ENCODE data around the gene TMEM253. TPM values are rescaled to one million over a fixed set of nuclear protein-coding genes. Genes with fewer than 3 reads are reported as not detected.

The TMEM253 gene
- 1.1 and 1.4 TPM in 2 replicates for total RNA-seq
- long read RNA-seq, result 0 reads

DNA sequence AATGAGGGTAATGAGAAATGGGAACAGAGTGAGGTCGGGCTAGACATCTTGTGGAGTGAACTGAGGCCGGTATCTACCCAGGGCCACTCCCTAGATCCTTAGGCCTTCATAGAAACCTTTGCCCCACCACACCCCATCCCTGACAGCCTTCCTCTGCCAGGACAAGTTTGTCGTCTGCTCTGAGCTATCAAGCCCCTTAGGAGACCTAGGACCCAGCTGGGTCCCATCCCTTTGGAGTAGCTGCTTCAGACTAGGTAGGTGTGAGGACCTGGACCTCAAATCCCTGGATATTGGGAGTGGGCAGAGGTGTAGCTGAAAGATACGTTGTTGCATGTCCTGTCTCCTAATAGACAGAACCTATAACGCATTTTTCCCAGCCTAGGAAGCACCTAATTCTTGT is at the start of gene TMEM253:
Gene TMEM253 (plus strand): TSS at position 136 of the 400 bp plus-strand sequence. CDS start 278 bp downstream, outside the sequence.
- Mint-ChIP-seq H3K36me3 (ENCODE audit: insufficient read depth) (no peaks in the 10 kb centered on the region), H3K9me3 (ENCODE audit: low read depth) (no peaks in the 10 kb centered on the region), H3K4me3 (ENCODE audit: low read depth) (peak within 1 kb of the TSS; percentile 75), H3K27me3 (no peaks in the 10 kb centered on the region), H3K27ac (no peak within 1 kb of the TSS), H3K4me1 (ENCODE audit: low read depth) (peaks cover 49% of the 10 kb centered on the region)
- TF ChIP-seq, protein P1, sequence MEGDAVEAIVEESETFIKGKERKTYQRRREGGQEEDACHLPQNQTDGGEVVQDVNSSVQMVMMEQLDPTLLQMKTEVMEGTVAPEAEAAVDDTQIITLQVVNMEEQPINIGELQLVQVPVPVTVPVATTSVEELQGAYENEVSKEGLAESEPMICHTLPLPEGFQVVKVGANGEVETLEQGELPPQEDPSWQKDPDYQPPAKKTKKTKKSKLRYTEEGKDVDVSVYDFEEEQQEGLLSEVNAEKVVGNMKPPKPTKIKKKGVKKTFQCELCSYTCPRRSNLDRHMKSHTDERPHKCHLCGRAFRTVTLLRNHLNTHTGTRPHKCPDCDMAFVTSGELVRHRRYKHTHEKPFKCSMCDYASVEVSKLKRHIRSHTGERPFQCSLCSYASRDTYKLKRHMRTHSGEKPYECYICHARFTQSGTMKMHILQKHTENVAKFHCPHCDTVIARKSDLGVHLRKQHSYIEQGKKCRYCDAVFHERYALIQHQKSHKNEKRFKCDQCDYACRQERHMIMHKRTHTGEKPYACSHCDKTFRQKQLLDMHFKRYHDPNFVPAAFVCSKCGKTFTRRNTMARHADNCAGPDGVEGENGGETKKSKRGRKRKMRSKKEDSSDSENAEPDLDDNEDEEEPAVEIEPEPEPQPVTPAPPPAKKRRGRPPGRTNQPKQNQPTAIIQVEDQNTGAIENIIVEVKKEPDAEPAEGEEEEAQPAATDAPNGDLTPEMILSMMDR (IDR thresholded peaks at IDR 0.05; ENCODE audit: unreplicated experiment), result no peak
- no peak for DNase-seq (ENCODE audit: low spot score, unreplicated experiment)

DNA sequence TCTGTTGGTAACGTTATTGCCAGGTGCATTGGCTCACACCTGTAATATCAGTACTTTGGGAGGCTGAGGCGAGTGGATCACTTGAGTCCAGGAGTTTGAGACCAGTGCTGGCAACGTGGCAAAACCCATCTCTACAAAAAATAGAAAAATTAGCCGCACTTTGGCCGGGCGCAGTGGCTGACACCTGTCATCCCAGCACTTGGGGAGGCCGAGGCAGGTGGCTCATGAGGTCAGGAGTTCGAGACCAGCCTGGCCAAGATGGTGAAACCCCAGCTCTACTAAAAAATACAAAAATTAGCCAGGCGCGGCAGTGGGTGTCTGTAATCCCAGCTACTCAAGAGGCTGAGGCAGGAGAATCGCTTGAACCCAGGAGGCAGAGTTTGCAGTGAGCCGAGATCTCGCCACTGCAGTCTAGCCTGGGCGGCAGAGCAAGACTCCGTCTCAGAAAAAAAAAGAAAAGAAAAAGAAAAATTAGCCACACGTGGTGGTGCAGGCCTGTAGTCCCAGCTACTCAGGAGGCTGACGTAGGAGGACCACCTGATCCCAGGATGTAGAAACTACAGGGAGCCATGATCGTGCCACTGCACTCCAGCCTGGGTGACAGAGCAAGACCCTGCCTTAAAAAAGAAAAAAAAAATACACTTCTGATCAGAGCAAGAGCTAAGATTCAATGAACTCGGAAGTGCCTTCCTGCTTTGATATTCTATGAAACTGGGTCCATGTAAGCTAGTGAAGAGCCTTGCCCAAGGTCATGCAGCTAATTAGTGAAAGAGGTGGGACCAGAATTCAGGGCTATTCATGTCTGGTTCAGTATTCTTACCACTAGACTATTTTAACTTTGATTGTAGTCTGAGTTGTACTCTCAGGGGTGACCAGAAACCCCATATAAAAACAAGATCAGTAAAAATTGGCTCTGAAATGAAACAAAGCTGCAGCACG is 47.4 kb upstream of the TMEM253 start:
- no peaks in the 10 kb centered on the region for H3K9me3 Mint-ChIP-seq (ENCODE audit: low read depth)
- peaks cover 26% of the 10 kb centered on the region for H3K4me1 Mint-ChIP-seq (ENCODE audit: low read depth)
- H3K4me3 Mint-ChIP-seq (ENCODE audit: low read depth), result no peak overlapping the region
- H3K27me3 Mint-ChIP-seq, result no peaks in the 10 kb centered on the region
- TF ChIP-seq, protein P1 (IDR thresholded peaks at IDR 0.05; ENCODE audit: unreplicated experiment), result no peak
- no peaks in the 10 kb centered on the region for H3K36me3 Mint-ChIP-seq (ENCODE audit: insufficient read depth)
- no peak for DNase-seq (ENCODE audit: low spot score, unreplicated experiment)
- no peak overlapping the region for H3K27ac Mint-ChIP-seq

- H3K27me3 Mint-ChIP-seq, result no peaks in the 10 kb centered on the region
- no peak for DNase-seq (ENCODE audit: low spot score, unreplicated experiment)
- H3K9me3 Mint-ChIP-seq (ENCODE audit: low read depth), result no peaks in the 10 kb centered on the region
- peaks cover 23% of the 10 kb centered on the region for H3K4me1 Mint-ChIP-seq (ENCODE audit: low read depth)
- H3K4me3 Mint-ChIP-seq (ENCODE audit: low read depth), result no peak overlapping the region
- H3K27ac Mint-ChIP-seq, result peak overlapping the region; percentile 1
- TF ChIP-seq, protein P1 (IDR thresholded peaks at IDR 0.05; ENCODE audit: unreplicated experiment), result no peak
- H3K36me3 Mint-ChIP-seq (ENCODE audit: insufficient read depth), result no peaks in the 10 kb centered on the region
Observed at GRCh38 chr14:21054123-21054767, 46.6 kb upstream of the TMEM253 start.

- no peaks in the 10 kb centered on the region for H3K9me3 Mint-ChIP-seq (ENCODE audit: low read depth)
- no peak overlapping the region for H3K4me3 Mint-ChIP-seq (ENCODE audit: low read depth)
- no peak for DNase-seq (ENCODE audit: low spot score, unreplicated experiment)
- no peak overlapping the region for H3K27ac Mint-ChIP-seq
- TF ChIP-seq, protein P1 (IDR thresholded peaks at IDR 0.05; ENCODE audit: unreplicated experiment), result no peak
- no peaks in the 10 kb centered on the region for H3K36me3 Mint-ChIP-seq (ENCODE audit: insufficient read depth)
- H3K4me1 Mint-ChIP-seq (ENCODE audit: low read depth), result peaks cover 23% of the 10 kb centered on the region
- no peaks in the 10 kb centered on the region for H3K27me3 Mint-ChIP-seq
Observed at GRCh38 chr14:21054768-21055145, 46.1 kb upstream of the TMEM253 start.

GRCh38 chr14:21055432-21056117 is 45.3 kb upstream of the TMEM253 start:
- DNase-seq (ENCODE audit: low spot score, unreplicated experiment), result no peak
- H3K27ac Mint-ChIP-seq, result peak overlapping the region; percentile 88
- no peaks in the 10 kb centered on the region for H3K9me3 Mint-ChIP-seq (ENCODE audit: low read depth)
- H3K4me3 Mint-ChIP-seq (ENCODE audit: low read depth), result peak overlapping the region; percentile 34
- peaks cover 31% of the 10 kb centered on the region for H3K4me1 Mint-ChIP-seq (ENCODE audit: low read depth)
- TF ChIP-seq, protein P1 (IDR thresholded peaks at IDR 0.05; ENCODE audit: unreplicated experiment), result no peak
- no peaks in the 10 kb centered on the region for H3K27me3 Mint-ChIP-seq
- no peaks in the 10 kb centered on the region for H3K36me3 Mint-ChIP-seq (ENCODE audit: insufficient read depth)
